ENCODE measurements around the gene CLPTM1.
"Not testable (repeated sequence)": the region's sequence is repeated elsewhere in the genome, so short reads cannot be mapped to it uniquely, and the experiment has no call there.

CLPTM1 gene

GRCh38 chr19:44975444-44975843, 20.3 kb downstream of the CLPTM1 start:
- no peak for DNase-seq

GRCh38 chr19:44984005-44984404, 28.8 kb downstream of the CLPTM1 start:
- DNase-seq, result no peak

DNA sequence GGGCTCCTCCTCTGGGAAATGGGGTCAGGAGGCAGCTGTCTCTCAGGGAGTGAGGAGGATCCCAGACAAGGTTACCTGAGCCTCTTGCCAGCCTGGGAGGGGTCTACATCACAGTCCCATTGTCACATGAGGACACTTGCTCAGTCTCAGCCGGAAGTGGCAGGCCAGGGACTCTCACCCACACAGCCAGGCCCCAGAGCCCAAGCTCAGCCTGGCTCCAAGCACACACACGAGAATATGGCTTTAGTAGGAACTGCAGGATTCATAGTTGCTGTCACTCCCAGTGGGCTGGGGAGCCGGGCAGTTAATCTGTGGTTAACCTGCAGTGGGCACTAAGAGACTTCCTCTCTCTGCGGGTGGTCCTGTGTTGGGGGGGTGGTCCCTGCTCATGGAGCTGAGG, 30.3 kb downstream of the CLPTM1 start:
- no peak for DNase-seq

DNA sequence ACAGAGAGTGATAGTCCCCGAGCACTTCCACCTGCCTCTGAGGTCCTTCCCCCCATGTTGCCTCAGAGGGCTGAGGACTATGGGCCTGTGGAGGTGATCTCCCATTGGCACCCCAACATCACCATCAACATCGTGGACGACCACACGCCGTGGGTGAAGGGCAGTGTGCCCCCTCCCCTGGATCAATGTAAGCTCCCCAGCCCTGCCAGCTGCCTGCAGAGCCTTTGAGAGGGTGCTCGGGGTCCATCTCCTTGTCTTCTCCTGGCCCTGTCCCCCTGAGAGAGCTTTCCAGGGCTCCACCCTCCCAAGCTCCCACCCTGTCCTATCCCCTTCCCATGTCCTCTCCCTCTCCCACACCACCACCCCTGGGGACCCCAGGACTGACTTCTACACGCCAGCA, 31.2 kb downstream of the CLPTM1 start:
- DNase-seq, result no peak

DNA sequence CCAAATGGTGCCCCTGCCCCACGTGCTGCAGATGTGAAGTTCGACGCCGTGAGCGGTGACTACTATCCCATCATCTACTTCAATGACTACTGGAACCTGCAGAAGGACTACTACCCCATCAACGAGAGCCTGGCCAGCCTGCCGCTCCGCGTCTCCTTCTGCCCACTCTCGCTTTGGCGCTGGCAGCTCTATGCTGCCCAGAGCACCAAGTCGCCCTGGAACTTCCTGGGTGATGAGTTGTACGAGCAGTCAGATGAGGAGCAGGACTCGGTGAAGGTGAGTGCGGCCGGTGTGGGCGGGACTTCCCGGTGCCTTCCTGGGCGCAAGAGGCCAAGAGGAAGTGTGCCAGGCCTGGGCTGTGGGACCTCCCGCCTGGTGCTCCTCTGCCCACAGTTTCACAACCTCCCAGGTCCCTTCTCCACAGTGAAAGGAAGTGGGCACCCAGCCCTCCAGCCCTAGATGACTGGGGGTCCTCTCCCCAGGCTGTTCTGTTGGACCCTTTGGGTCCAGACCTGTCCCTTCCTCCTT, 32.0 kb downstream of the CLPTM1 start:
- no peak for DNase-seq

DNA sequence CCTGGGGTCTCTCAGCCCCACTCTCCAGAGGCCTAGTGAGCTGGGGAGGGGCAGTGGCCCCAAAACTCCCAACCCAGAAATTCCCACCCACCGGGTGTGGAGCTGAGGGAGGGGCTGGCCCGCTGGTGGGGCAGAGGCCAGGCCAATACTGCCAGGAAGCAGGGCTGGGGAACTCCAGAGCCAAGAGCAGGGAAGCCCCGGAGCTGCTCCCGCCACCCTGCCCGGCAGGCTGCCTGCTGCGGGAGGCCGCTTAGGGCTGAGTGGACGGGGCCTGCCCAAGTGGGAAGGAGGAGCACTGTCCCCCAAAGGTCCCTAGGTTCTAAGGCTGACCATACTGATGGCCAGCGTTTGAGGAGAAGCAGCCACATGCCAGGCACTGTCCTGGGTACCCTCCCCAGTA, 33.1 kb downstream of the CLPTM1 start:
- no peak for DNase-seq

DNA sequence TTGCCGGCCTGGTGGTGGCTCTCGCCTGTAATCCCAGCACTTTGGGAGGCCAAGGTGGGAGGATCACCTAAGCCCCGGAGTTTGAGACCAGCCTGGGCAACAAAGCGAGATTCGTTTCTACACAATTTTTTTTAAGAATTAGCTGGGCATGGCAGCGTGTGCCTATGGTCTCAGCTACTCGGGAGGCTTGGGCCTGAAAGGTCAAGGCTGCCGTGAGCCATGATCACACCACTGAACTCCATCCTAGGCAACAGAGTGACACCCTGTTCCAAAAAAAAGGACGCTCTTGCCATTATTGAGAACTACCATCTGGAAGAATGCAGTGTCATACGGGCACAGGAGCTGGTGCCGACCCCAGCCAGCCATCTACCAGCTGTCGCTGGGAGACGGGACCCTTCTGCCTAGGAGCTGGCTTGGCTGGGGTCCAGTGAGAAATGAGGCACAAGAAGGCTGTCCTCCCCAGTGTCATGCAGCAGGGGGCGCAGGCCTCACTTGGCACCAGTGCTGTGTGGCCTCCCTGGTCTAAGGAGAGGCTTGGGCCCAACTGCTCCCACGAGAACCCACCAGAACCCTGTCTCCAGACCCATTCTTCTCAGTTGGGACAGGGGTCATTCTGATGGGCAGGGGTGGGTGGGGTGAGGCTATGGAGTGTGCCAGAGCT, 33.8 kb downstream of the CLPTM1 start:
- DNase-seq, result no peak

DNA sequence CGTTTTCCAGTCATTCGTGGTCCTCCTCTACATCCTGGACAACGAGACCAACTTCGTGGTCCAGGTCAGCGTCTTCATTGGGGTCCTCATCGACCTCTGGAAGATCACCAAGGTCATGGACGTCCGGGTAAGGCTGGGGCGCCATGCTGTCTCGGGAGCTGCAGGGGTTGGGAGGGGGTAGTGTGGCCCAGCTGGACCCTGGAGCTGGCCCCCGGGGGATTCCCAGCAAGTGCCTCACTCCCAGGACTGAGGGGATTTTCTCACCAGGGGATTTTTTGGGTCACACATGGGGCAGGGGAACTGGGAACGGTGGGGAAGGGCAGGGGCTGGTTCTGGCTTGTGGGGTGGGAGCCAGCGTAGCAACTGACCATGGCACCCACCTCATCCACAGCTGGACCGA, 35.3 kb downstream of the CLPTM1 start:
- DNase-seq, result no peak

DNA sequence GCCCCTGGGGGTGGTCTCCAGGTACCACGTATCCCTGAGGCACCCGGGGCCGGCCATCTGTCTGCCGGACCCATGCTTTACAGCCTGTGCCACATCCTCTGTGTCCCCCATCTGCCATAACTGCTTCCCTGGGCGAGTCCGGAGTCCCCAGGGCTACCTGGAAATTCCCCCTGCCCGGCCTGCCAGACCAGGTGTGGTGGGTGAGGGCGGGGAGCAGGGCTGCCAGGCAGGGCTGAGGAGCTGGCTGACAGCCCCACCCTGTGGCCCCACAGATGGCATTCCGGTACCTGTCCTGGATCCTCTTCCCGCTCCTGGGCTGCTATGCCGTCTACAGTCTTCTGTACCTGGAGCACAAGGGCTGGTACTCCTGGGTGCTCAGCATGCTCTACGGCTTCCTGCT, 35.8 kb downstream of the CLPTM1 start:
- no peak for DNase-seq

GRCh38 chr19:44992336-44993163, 37.4 kb downstream of the CLPTM1 start:
- no peak for DNase-seq

GRCh38 chr19:44993526-44993925, 38.3 kb downstream of the CLPTM1 start:
- no peak for DNase-seq

DNA sequence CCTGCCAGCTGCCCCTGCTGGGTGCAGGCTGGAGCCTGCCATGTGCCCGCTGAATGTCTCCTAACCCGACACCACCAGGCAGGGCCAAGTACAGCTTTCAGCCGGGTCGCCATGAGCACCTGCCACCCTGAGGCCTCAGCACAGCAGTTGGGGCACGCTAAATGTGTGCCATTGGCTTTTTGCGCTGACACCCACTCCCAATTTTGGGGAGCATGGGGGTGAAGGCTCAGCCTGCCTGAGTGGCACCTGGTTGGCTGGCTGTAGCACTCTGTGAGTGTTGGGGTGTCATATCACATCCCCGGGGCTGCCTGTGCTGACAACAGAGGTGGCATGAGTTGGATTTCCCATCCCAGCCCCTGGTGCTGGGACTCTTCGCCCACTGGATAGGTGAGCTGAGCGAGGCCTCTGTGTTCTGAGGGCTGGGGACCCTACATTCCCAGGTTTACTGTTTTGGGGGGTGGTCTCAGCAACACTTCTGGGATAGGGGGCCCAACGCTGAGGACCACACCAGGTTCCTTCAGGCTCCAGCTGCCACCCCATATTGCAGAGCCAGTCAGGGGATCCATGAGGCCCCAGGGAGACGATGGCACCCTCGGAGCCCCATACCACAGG, 38.9 kb downstream of the CLPTM1 start:
- no peak for DNase-seq

- DNase-seq, result no peak
Measured at GRCh38 chr19:44998025-44998424, 42.8 kb downstream of the CLPTM1 start.

DNA sequence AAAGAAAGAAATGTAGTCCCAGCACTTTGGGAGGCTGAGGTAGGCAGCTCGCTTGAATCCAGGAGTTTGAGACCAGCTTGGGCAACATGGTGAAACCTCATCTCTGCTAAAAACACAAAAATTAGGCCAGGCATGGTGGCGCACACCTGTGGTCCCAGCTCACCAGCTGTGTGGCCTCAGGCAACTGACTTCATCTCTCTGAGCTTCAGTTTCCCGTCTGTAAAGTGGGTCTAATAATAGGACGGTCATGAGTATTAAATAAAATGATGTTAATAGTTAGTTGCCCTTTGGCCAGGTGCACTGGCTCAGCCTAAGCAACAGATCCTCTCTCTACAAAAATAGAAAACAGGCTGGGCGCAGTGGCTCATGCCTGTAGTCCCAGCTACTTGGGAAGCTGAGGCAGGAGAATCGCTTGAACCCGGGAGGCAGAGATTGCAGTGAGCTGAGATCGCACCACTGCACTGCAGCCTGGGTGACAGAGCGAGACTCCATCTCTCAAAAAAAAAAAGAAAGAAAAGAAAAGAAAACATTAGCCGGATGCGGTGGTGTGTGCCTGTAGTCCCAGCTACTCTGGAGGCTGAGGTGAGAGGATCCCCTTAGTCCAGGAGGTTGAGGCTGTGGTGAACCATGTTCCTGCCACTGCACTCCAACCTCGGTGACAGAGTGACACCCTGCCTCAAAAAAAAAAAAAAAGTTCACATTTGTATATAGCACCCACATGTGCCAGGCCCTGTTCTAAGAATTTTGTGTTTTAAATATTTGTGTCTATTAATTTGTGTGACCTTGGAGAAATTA, 44.1 kb downstream of the CLPTM1 start:
- DNase-seq, result not testable (repeated sequence)

DNA sequence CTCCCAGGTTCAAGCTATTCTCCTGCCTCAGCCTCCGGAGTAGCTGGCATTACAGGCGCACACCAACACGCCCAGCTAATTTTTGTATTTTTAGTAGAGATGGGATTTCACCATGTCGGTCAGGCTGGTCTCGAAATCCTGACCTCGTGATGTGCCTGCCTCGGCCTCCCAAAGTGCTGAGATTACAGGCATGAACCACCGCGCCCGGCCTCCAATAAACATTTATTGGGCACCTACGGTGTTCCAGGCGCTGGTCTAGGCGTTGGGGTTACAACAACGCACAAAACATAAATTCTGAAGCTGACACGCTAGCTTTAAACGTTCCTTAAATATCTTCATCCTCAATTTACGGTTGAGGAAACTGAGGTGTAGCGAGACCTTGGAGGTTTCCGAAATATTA, 45.5 kb downstream of the CLPTM1 start:
- not testable (repeated sequence) for DNase-seq

GRCh38 chr19:45001087-45001739, 46.0 kb downstream of the CLPTM1 start, which contains the start of gene RELB:
TSS of gene RELB (plus strand) at chr19:45001464. CDS start at chr19:45001580, 116 bp downstream.
- DNase-seq, result peak; percentile 23

GRCh38 chr19:45003485-45003884, 48.3 kb downstream of the CLPTM1 start:
- no peak for DNase-seq

DNA sequence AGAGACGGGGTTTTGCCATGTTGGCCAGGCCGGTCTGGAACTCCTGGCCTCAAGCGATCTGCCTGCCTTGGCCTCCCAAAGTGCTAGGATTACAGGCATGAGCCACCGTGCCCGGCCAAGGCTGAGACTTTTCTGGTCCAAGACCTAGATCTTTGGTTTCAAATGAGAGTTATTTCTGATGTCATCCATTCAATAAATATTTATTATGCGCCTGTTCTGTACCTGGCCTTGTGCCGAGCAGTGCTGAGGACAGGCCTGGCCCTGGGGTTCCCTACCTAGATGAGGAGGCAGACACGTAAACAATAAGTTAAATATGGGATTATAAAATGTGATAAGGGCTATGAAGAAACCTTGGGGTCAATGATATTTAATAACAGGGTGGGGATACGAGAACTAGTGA, 50.6 kb downstream of the CLPTM1 start:
- DNase-seq, result no peak

- DNase-seq, result no peak
Measured at GRCh38 chr19:45008552-45008951, 53.4 kb downstream of the CLPTM1 start.

GRCh38 chr19:45009625-45010255, 54.6 kb downstream of the CLPTM1 start:
- DNase-seq, result no peak

- DNase-seq, result no peak
Measured at GRCh38 chr19:45010306-45010705, 55.1 kb downstream of the CLPTM1 start.

- DNase-seq, result no peak
Measured at GRCh38 chr19:45011959-45012358, 56.8 kb downstream of the CLPTM1 start.
